Vagina (tissue), 2 donors: ENCODE data around the gene FMO5. TPM values are rescaled to one million over a fixed set of nuclear protein-coding genes. Genes with fewer than 3 reads are reported as not detected.

Experiments used
- DNase-seq, 2 donors: peaks; one replicate each; pipeline ENCODE4 v3.0.0-alpha.2; 2017; ENCODE audit errors: extremely low spot score in 2 of 2
- H3K27ac ChIP-seq: fragments of 200-600 bp; sonication (generic); one replicate; pipeline ENCODE4 v1.5.1; 2019
- H3K27me3 ChIP-seq: fragments of 200-600 bp; sonication (generic); one replicate; pipeline ENCODE4 v1.5.1; 2019
- H3K36me3 ChIP-seq, 2 donors: fragments of 200-600 bp; sonication (generic); one replicate each; pipeline ENCODE4 v1.5.1; 2017 to 2019
- H3K4me1 ChIP-seq: fragments of 200-600 bp; sonication (generic); one replicate; pipeline ENCODE4 v1.5.1; 2019
- H3K4me3 ChIP-seq, 2 donors: fragments of 200-600 bp; sonication (generic); 1 replicate in 1 of 2; 2 replicates in 1 of 2; pipeline ENCODE4 v1.5.1; 2016 to 2019
- H3K9me3 ChIP-seq: fragments of 200-600 bp; sonication (generic); one replicate; pipeline ENCODE4 v1.5.1; 2019
- POLR2A ChIP-seq, 2 donors: fragments of 450-650 bp; IDR thresholded peaks; one replicate each; pipeline ENCODE4 v1.6.1; 2017; ENCODE audit warnings: antibody characterized with exemption in 2 of 2, mild to moderate bottlenecking in 2 of 2, moderate library complexity in 2 of 2
- POLR2AphosphoS5 ChIP-seq, 2 donors: sonication (generic); formaldehyde crosslinking; IDR thresholded peaks; one replicate each; pipeline ENCODE4 v1.9.0; 2017; ENCODE audit warnings: antibody characterized with exemption in 2 of 2, mild to moderate bottlenecking in 2 of 2, low read depth in 1 of 2; ENCODE audit not compliant: insufficient read depth in 1 of 2
- intact Hi-C: fragments of 100-400 bp; cut with DNase I; formaldehyde crosslinking; loops from one replicate; pipeline ENCODE4 v1.15.1; 2023
- total RNA-seq: library from RNA; depleted of rRNA; stranded (reverse); fragments of >200 nt; gene quantifications from one replicate; pipeline ENCODE4 v1.2.3, GENCODE V29; 2016
- TF ChIP-seq, protein P1 (sequence below), 3 experiments: fragments of 450-650 bp in 2 of 3; fragments of 200-600 bp in 1 of 3; sonication (generic) in 1 of 3; IDR thresholded peaks; one replicate each; pipeline ENCODE4 v1.5.1; 2017 to 2019; ENCODE audit warnings: antibody characterized with exemption in 3 of 3, mild to moderate bottlenecking in 2 of 3, moderate library complexity in 2 of 3

FMO5 gene
- total RNA-seq, 1 donor from 2014 or later, result 3.4 TPM

DNA sequence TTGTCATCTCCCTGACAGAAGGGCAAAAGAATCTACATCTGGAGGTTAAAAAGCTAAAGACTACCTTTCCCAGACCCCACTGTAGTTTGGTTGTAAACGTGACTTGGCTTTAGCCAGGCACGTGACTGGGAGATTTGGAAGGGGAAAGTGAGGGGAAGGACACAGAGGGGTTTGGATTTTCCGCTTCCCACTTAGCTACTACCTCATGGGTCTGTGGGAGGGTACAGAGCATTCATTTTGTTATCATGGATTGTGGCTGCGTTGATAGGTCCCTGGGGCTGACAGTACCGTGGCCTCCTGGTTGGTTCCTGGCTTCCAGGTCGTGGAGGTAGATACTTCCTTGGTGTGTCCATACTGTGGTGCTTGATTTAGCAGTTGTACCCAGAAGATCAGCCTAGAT, 20.0 kb upstream of the FMO5 start:
- no peak for DNase-seq
- Histone ChIP-seq H3K27ac (no peak overlapping the region), H3K27me3 (no peaks in the 10 kb centered on the region), H3K4me3 (no peak overlapping the region), H3K9me3 (no peaks in the 10 kb centered on the region), H3K36me3 (no peaks in the 10 kb centered on the region), H3K4me1 (peaks cover 17% of the 10 kb centered on the region)
- intact Hi-C loops, result no loop called here
- TF ChIP-seq POLR2AphosphoS5 (IDR thresholded peaks at IDR 0.05; ENCODE audit: insufficient read depth in 1 of 2, low read depth in 1 of 2), result no peak
- TF ChIP-seq, protein P1, sequence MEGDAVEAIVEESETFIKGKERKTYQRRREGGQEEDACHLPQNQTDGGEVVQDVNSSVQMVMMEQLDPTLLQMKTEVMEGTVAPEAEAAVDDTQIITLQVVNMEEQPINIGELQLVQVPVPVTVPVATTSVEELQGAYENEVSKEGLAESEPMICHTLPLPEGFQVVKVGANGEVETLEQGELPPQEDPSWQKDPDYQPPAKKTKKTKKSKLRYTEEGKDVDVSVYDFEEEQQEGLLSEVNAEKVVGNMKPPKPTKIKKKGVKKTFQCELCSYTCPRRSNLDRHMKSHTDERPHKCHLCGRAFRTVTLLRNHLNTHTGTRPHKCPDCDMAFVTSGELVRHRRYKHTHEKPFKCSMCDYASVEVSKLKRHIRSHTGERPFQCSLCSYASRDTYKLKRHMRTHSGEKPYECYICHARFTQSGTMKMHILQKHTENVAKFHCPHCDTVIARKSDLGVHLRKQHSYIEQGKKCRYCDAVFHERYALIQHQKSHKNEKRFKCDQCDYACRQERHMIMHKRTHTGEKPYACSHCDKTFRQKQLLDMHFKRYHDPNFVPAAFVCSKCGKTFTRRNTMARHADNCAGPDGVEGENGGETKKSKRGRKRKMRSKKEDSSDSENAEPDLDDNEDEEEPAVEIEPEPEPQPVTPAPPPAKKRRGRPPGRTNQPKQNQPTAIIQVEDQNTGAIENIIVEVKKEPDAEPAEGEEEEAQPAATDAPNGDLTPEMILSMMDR (IDR thresholded peaks at IDR 0.05), result no peak
- no peak for TF ChIP-seq POLR2A (IDR thresholded peaks at IDR 0.05)

DNA sequence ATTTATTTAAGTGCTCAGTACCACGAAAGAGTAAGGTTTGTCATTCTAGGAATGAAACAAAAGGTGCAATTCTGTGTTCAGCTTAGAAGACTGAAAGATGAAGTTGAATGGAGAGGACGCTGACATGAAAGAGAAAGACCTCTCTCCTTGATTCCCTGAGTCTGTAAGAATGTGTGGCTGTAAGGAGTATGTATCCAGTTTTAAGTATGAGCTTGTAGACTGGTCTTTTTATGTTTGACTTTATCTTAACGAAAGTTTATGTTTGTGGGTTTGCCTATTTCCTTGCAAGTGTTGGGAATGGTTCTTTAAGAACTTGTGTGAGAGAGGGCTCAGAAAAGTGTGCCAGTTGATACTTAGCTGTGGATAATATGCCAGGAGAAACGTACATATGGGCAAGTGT, 18.7 kb upstream of the FMO5 start:
- H3K9me3 ChIP-seq, result no peaks in the 10 kb centered on the region
- no peaks in the 10 kb centered on the region for H3K27me3 ChIP-seq
- no peaks in the 10 kb centered on the region for H3K36me3 ChIP-seq
- DNase-seq, result no peak
- H3K27ac ChIP-seq, result peak overlapping the region; percentile 94
- no peak for TF ChIP-seq POLR2AphosphoS5 (IDR thresholded peaks at IDR 0.05; ENCODE audit: insufficient read depth in 1 of 2, low read depth in 1 of 2)
- no peak for TF ChIP-seq POLR2A (IDR thresholded peaks at IDR 0.05)
- TF ChIP-seq, protein P1 (IDR thresholded peaks at IDR 0.05), result no peak
- intact Hi-C loops, result loop anchor here (1.0 kb wide), 1 partner anchor 72 kb away; the partner anchor contains the start of gene PRKAB2
- peaks cover 17% of the 10 kb centered on the region for H3K4me1 ChIP-seq
- H3K4me3 ChIP-seq, result peak overlapping the region; percentile 77 to 91

DNA sequence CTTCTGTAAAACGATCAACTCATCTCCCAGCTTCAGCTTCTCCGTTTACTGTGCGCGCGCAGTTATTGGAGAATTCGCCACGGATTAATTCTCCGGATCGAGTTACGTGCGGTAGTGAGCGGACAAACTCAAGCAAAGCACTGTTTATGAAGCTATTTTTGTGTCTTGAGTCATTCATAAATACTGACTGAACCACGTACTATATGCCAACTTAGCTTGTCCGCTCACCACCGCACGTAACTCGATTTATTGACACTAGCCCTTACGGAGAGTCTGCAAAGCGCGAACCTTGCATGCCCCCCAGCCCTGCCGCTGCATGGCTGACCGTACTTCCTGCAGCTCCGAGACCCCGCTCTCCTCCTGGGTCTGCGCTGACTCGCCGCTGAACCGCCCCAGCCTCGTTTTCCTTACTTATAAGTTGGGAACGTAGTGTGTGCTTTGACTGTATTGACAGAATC, 18.1 kb upstream of the FMO5 start:
- intact Hi-C loops, result loop anchor here (1.0 kb wide), 1 partner anchor 71 kb away; the partner anchor contains the start of gene PRKAB2
- Histone ChIP-seq H3K4me3 (peak overlapping the region; percentile 77 to 91), H3K27me3 (no peaks in the 10 kb centered on the region), H3K27ac (peak overlapping the region; percentile 94), H3K36me3 (no peaks in the 10 kb centered on the region), H3K4me1 (peaks cover 17% of the 10 kb centered on the region), H3K9me3 (no peaks in the 10 kb centered on the region)
- TF ChIP-seq, protein P1 (IDR thresholded peaks at IDR 0.05), result no peak
- TF ChIP-seq POLR2AphosphoS5 (IDR thresholded peaks at IDR 0.05; ENCODE audit: insufficient read depth in 1 of 2, low read depth in 1 of 2) (no peak), POLR2A (IDR thresholded peaks at IDR 0.05) (no peak)
- DNase-seq, result no peak

DNA sequence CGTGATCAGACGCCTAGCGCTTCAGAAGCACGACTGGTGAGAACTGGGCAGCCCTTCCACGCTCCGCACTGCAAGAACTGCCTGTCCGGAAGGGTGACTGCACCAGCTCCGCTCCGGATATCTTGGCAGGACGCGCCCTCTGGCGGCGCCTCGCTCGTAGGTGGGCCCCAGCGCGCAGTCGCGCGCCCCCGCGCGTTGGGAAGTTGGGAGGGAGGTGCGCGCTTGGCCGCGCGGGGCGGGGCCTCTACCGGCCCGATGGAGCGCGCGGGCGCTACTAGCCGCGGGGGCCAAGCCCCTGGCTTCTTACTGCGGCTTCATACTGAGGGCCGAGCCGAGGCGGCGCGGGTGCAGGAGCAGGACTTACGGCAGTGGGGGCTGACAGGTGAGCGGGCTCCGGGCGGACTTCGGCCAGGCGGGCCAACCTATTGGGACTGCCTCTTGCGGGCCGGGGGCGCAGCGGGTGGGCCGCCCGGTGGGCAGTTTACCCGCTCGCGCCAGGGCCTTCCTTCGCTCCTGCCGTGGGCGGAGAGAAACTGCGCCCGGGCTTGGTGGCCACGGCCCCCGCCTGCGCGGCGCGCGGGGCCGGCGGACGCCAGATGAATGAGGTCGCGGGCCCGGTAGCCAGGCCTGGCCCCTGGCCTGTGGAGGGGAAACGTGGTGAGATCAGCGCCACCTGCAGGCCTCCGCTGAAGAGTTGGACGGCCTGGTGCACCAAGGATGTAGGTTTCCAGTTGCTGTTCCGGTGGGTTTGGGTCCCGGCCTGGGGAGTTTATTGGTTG, 17.5 kb upstream of the FMO5 start, which contains the start of gene CHD1L:
Gene CHD1L, plus strand, starts transcription at position 236 of the 779 bp plus-strand sequence. Its CDS starts 20 bp downstream, at position 256.
- H3K27me3 ChIP-seq, result no peaks in the 10 kb centered on the region
- no peaks in the 10 kb centered on the region for H3K9me3 ChIP-seq
- H3K4me3 ChIP-seq, result peak within 1 kb of the TSS; percentile 77 to 91
- TF ChIP-seq POLR2AphosphoS5 (IDR thresholded peaks at IDR 0.05; ENCODE audit: insufficient read depth in 1 of 2, low read depth in 1 of 2), result peak in 1 of 2 donors; percentile 71
- peak in 1 of 2 donors; percentile 2 for TF ChIP-seq POLR2A (IDR thresholded peaks at IDR 0.05)
- TF ChIP-seq, protein P1 (IDR thresholded peaks at IDR 0.05), result peak; percentile 76 to 89 (median 80)
- peak within 1 kb of the TSS; percentile 94 for H3K27ac ChIP-seq
- intact Hi-C loops, result loop anchor here (1.0 kb wide), 1 partner anchor 70 kb away; the partner anchor contains the start of gene PRKAB2
- H3K36me3 ChIP-seq, result no peaks in the 10 kb centered on the region
- H3K4me1 ChIP-seq, result peaks cover 16% of the 10 kb centered on the region
- DNase-seq, result peak in 1 of 2 donors; percentile 94
